ENCODE measurements around the gene RFX2. TPM values are rescaled to one million over a fixed set of nuclear protein-coding genes. Genes with fewer than 3 reads are reported as not detected.
A peak's percentile ranks its signal among the peaks of the same experiment; 100 is the strongest.

RFX2 gene
- total and polyA plus RNA-seq, 10 of the 15 experiments (the other 5 are each of a cell fraction or from before 2014, with no cell fraction given) = 3.2 to 9.8 (median 4.7) TPM

DNA sequence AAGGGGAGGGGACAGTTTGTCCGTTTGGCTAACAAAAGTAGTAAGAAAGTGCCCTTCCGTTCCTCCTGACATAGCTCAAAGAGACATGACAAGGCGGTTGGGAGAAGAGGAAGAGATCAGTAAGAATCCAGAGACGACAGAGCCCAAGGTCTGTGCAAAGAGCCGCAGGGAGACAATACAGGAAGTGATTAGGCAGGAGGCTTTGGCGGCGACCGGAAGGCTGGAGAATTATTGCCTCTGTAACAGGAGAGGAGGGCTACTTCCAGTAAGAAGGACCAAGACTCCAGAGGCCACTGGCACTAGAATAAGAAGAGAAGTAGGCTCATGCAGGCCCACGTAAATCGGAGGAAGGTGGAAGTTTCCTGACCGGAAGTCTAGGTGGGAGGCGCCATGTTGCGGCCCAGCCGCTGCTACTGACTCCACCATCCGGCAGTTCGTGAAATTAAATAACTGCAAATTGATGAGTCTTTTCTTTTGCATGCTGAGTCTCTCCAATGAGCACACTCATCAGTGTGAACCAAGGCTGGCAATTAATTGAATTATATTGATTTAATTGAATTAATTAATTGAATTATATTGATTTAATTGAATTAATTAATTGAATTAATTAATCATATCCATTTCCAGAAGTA lies 9.9 kb downstream of the RFX2 start (continued):
- TF ChIP-seq, protein P1, sequence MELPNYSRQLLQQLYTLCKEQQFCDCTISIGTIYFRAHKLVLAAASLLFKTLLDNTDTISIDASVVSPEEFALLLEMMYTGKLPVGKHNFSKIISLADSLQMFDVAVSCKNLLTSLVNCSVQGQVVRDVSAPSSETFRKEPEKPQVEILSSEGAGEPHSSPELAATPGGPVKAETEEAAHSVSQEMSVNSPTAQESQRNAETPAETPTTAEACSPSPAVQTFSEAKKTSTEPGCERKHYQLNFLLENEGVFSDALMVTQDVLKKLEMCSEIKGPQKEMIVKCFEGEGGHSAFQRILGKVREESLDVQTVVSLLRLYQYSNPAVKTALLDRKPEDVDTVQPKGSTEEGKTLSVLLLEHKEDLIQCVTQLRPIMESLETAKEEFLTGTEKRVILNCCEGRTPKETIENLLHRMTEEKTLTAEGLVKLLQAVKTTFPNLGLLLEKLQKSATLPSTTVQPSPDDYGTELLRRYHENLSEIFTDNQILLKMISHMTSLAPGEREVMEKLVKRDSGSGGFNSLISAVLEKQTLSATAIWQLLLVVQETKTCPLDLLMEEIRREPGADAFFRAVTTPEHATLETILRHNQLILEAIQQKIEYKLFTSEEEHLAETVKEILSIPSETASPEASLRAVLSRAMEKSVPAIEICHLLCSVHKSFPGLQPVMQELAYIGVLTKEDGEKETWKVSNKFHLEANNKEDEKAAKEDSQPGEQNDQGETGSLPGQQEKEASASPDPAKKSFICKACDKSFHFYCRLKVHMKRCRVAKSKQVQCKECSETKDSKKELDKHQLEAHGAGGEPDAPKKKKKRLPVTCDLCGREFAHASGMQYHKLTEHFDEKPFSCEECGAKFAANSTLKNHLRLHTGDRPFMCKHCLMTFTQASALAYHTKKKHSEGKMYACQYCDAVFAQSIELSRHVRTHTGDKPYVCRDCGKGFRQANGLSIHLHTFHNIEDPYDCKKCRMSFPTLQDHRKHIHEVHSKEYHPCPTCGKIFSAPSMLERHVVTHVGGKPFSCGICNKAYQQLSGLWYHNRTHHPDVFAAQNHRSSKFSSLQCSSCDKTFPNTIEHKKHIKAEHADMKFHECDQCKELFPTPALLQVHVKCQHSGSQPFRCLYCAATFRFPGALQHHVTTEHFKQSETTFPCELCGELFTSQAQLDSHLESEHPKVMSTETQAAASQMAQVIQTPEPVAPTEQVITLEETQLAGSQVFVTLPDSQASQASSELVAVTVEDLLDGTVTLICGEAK (IDR thresholded peaks at IDR 0.05; ENCODE audit: borderline replicate concordance) = peak; percentile 71
- TF ChIP-seq, protein P2, sequence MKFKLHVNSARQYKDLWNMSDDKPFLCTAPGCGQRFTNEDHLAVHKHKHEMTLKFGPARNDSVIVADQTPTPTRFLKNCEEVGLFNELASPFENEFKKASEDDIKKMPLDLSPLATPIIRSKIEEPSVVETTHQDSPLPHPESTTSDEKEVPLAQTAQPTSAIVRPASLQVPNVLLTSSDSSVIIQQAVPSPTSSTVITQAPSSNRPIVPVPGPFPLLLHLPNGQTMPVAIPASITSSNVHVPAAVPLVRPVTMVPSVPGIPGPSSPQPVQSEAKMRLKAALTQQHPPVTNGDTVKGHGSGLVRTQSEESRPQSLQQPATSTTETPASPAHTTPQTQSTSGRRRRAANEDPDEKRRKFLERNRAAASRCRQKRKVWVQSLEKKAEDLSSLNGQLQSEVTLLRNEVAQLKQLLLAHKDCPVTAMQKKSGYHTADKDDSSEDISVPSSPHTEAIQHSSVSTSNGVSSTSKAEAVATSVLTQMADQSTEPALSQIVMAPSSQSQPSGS (IDR thresholded peaks at IDR 0.05; ENCODE audit: low read length) = no peak
- TF ChIP-seq TCF3 (IDR thresholded peaks at IDR 0.05; ENCODE audit: borderline replicate concordance, insufficient read depth, low read depth, low read length) (no peak), HCFC1 (IDR thresholded peaks at IDR 0.05; ENCODE audit: low read length) (no peak), KAT2A (conservative IDR thresholded peaks at IDR 0.05; ENCODE audit: control insufficient read depth, low read depth, low read length) (no peak), POLR2AphosphoS5 (IDR thresholded peaks at IDR 0.05; ENCODE audit: low read length) (peak; percentile 51; the same call in 1 of the 2 replicates), EGR1 (IDR thresholded peaks at IDR 0.05; ENCODE audit: borderline replicate concordance in 1 of 2, low read depth in 2 of 2, low read length in 2 of 2) (no peak), TCF12 (IDR thresholded peaks at IDR 0.05; ENCODE audit: low read depth, low read length) (no peak), SMAD5 (IDR thresholded peaks at IDR 0.05; ENCODE audit: low read depth) (no peak), SMAD1 (IDR thresholded peaks at IDR 0.05; ENCODE audit: low read depth, partially characterized antibody) (no peak), IKZF2 (IDR thresholded peaks at IDR 0.05) (peak in 1 of 2 experiments; percentile 24; a peak in 1 of 4 replicates), ASH2L (IDR thresholded peaks at IDR 0.05; ENCODE audit: borderline replicate concordance, low read depth) (no peak), MTA2 (IDR thresholded peaks at IDR 0.05; ENCODE audit: low read depth) (no peak), NFYB (IDR thresholded peaks at IDR 0.05; ENCODE audit: insufficient read depth, low read depth, low read length) (no peak)
- TF ChIP-seq, protein P3, sequence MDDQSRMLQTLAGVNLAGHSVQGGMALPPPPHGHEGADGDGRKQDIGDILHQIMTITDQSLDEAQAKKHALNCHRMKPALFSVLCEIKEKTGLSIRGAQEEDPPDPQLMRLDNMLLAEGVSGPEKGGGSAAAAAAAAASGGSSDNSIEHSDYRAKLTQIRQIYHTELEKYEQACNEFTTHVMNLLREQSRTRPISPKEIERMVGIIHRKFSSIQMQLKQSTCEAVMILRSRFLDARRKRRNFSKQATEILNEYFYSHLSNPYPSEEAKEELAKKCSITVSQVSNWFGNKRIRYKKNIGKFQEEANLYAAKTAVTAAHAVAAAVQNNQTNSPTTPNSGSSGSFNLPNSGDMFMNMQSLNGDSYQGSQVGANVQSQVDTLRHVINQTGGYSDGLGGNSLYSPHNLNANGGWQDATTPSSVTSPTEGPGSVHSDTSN (IDR thresholded peaks at IDR 0.05; ENCODE audit: insufficient replicate concordance, low read depth, low read length) = no peak
- TF ChIP-seq, protein P4, sequence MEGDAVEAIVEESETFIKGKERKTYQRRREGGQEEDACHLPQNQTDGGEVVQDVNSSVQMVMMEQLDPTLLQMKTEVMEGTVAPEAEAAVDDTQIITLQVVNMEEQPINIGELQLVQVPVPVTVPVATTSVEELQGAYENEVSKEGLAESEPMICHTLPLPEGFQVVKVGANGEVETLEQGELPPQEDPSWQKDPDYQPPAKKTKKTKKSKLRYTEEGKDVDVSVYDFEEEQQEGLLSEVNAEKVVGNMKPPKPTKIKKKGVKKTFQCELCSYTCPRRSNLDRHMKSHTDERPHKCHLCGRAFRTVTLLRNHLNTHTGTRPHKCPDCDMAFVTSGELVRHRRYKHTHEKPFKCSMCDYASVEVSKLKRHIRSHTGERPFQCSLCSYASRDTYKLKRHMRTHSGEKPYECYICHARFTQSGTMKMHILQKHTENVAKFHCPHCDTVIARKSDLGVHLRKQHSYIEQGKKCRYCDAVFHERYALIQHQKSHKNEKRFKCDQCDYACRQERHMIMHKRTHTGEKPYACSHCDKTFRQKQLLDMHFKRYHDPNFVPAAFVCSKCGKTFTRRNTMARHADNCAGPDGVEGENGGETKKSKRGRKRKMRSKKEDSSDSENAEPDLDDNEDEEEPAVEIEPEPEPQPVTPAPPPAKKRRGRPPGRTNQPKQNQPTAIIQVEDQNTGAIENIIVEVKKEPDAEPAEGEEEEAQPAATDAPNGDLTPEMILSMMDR (IDR thresholded peaks at IDR 0.05 in 2 of 3, conservative IDR thresholded peaks at IDR 0.05 in 1 of 3; ENCODE audit: control insufficient read depth in 2 of 3, extremely low read depth in 1 of 3, insufficient read depth in 1 of 3, low read depth in 3 of 3, low read length in 3 of 3) = peak in 2 of 3 experiments; percentile 7 to 22; a peak in 1 of 6 replicates
